Measurements from ENCODE around the gene RGPD5.
"Not testable (repeated sequence)": the region's sequence is repeated elsewhere in the genome, so short reads cannot be mapped to it uniquely, and the experiment has no call there.

- TF ChIP-seq POLR2A (IDR thresholded peaks at IDR 0.05; ENCODE audit: low read depth, low read length); POLR2AphosphoS5 (IDR thresholded peaks at IDR 0.05; ENCODE audit: insufficient read depth, low read depth, low read length); FOS (IDR thresholded peaks at IDR 0.05; ENCODE audit: borderline replicate concordance, insufficient read depth, low read length); EZH2 (IDR thresholded peaks at IDR 0.05; ENCODE audit: borderline replicate concordance, low read depth, low read length, severe bottlenecking); MAX (IDR thresholded peaks at IDR 0.05; ENCODE audit: insufficient read depth, insufficient read length); JUN (IDR thresholded peaks at IDR 0.05; ENCODE audit: borderline replicate concordance, insufficient read depth, insufficient read length, low read depth); MYC (IDR thresholded peaks at IDR 0.05; ENCODE audit: low read depth, low read length): not testable (repeated sequence)
- TF ChIP-seq, protein P1, sequence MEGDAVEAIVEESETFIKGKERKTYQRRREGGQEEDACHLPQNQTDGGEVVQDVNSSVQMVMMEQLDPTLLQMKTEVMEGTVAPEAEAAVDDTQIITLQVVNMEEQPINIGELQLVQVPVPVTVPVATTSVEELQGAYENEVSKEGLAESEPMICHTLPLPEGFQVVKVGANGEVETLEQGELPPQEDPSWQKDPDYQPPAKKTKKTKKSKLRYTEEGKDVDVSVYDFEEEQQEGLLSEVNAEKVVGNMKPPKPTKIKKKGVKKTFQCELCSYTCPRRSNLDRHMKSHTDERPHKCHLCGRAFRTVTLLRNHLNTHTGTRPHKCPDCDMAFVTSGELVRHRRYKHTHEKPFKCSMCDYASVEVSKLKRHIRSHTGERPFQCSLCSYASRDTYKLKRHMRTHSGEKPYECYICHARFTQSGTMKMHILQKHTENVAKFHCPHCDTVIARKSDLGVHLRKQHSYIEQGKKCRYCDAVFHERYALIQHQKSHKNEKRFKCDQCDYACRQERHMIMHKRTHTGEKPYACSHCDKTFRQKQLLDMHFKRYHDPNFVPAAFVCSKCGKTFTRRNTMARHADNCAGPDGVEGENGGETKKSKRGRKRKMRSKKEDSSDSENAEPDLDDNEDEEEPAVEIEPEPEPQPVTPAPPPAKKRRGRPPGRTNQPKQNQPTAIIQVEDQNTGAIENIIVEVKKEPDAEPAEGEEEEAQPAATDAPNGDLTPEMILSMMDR (IDR thresholded peaks at IDR 0.05; ENCODE audit: extremely low read depth in 1 of 2, insufficient read depth in 1 of 2, low read depth in 1 of 2, low read length in 2 of 2) = not testable (repeated sequence)
These were observed 103.8 kb downstream of the RGPD5 start for GRCh38 chr2:109897769-109898461.
